Ishikawa (cell line): ENCODE results near the gene SETBP1.

Experiments used
- CEBPB ChIP-seq: IDR thresholded peaks from 2 replicates; pipeline ENCODE4 v1.6.1; 2012
- CREB1 ChIP-seq: IDR thresholded peaks from 2 replicates; pipeline ENCODE4 v1.6.1; 2012; ENCODE audit warnings: low read depth
- EGR1 ChIP-seq: IDR thresholded peaks from 2 replicates; pipeline ENCODE4 v1.6.1; 2012
- EP300 ChIP-seq: IDR thresholded peaks from 2 replicates; pipeline ENCODE4 v1.6.1; 2012; ENCODE audit warnings: borderline replicate concordance
- FOXM1 ChIP-seq: IDR thresholded peaks from 2 replicates; pipeline ENCODE4 v1.6.1; 2012; ENCODE audit warnings: low read depth, borderline replicate concordance
- MAX ChIP-seq: IDR thresholded peaks from 2 replicates; pipeline ENCODE4 v1.6.1; 2012
- NFIC ChIP-seq: IDR thresholded peaks from 2 replicates; pipeline ENCODE4 v1.6.1; 2012
- RAD21 ChIP-seq: IDR thresholded peaks from 2 replicates; pipeline ENCODE4 v1.6.1; 2012; ENCODE audit warnings: low read depth
- TAF1 ChIP-seq: IDR thresholded peaks from 2 replicates; pipeline ENCODE4 v1.6.1; 2012; ENCODE audit warnings: low read depth, mild to moderate bottlenecking
- TCF12 ChIP-seq: IDR thresholded peaks from 2 replicates; pipeline ENCODE4 v1.6.1; 2012; ENCODE audit warnings: low read depth
- TEAD4 ChIP-seq: IDR thresholded peaks from 2 replicates; pipeline ENCODE4 v1.6.1; 2012
- USF1 ChIP-seq: IDR thresholded peaks from 2 replicates; pipeline ENCODE4 v1.6.1; 2012
- YY1 ChIP-seq: IDR thresholded peaks from 2 replicates; pipeline ENCODE4 v1.6.1; 2012; ENCODE audit warnings: low read depth
- ZBTB7A ChIP-seq: IDR thresholded peaks from 2 replicates; pipeline ENCODE4 v1.6.1; 2012; ENCODE audit warnings: low read depth
- TF ChIP-seq, protein P1 (sequence below): IDR thresholded peaks from 2 replicates; pipeline ENCODE4 v1.6.1; 2012; ENCODE audit warnings: low read depth, mild to moderate bottlenecking

SETBP1 gene

GRCh38 chr18:45040879-45041278 lies 360.2 kb downstream of the SETBP1 start:
- TF ChIP-seq TCF12 = no peak
- TF ChIP-seq NFIC = no peak
- no peak for TF ChIP-seq FOXM1
- TF ChIP-seq ZBTB7A = no peak
- TF ChIP-seq YY1 = no peak
- TF ChIP-seq MAX = no peak
- TF ChIP-seq TAF1 = no peak
- TF ChIP-seq CREB1 = no peak
- TF ChIP-seq USF1 = no peak
- TF ChIP-seq TEAD4 = no peak
- TF ChIP-seq, protein P1, sequence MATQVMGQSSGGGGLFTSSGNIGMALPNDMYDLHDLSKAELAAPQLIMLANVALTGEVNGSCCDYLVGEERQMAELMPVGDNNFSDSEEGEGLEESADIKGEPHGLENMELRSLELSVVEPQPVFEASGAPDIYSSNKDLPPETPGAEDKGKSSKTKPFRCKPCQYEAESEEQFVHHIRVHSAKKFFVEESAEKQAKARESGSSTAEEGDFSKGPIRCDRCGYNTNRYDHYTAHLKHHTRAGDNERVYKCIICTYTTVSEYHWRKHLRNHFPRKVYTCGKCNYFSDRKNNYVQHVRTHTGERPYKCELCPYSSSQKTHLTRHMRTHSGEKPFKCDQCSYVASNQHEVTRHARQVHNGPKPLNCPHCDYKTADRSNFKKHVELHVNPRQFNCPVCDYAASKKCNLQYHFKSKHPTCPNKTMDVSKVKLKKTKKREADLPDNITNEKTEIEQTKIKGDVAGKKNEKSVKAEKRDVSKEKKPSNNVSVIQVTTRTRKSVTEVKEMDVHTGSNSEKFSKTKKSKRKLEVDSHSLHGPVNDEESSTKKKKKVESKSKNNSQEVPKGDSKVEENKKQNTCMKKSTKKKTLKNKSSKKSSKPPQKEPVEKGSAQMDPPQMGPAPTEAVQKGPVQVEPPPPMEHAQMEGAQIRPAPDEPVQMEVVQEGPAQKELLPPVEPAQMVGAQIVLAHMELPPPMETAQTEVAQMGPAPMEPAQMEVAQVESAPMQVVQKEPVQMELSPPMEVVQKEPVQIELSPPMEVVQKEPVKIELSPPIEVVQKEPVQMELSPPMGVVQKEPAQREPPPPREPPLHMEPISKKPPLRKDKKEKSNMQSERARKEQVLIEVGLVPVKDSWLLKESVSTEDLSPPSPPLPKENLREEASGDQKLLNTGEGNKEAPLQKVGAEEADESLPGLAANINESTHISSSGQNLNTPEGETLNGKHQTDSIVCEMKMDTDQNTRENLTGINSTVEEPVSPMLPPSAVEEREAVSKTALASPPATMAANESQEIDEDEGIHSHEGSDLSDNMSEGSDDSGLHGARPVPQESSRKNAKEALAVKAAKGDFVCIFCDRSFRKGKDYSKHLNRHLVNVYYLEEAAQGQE = no peak
- no peak for TF ChIP-seq EP300
- TF ChIP-seq CEBPB = no peak
- no peak for TF ChIP-seq RAD21
- TF ChIP-seq EGR1 = no peak

DNA sequence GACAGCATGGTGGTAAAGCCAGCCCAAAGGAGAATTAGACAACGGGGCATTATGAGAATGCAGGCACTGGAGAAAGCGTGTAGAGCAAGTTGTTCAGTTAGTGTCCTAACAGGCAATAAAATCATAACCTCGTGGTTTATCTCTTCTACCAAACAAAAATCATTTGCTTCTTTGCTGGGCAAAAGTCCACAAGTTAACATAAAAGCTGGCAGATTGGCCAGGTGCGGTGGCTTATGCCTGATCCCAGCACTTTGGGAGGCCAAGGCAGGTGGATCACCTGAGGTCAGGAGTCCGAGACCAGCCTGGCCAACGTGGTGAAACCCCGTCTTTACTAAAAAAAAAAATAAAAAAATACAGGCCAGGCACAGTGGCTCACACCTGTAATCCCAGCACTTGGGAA lies 364.1 kb downstream of the SETBP1 start:
- TF ChIP-seq ZBTB7A (no peak), USF1 (no peak), RAD21 (no peak), FOXM1 (no peak), EP300 (no peak), YY1 (no peak), TEAD4 (no peak), CREB1 (no peak), TCF12 (no peak), CEBPB (no peak), TAF1 (no peak), NFIC (no peak), MAX (no peak), EGR1 (no peak)
- TF ChIP-seq, protein P1 = no peak

- TF ChIP-seq ZBTB7A = no peak
These were observed 365.5 kb downstream of the SETBP1 start for GRCh38 chr18:45046228-45046627.

DNA sequence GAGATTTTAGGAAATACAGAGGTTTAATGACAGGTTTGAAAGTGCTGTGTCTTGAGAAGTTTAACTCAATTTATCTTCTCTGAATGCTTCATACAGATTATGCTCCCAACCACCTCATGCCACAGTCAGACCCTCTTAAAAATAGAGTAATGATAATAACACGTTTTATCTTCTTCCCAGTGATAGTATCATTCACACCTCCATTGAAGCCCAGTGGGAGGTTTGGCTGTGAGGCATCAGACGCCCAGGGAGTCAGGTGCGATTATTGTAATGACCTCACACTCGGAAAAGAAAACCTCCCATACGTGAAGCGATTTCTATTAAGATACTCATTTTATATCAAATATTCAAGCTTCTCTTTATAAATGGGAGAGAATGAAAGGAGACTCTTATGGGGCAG lies 366.3 kb downstream of the SETBP1 start:
- TF ChIP-seq RAD21 (no peak), CREB1 (no peak), TCF12 (no peak), MAX (no peak), TAF1 (no peak), NFIC (no peak), YY1 (no peak), FOXM1 (no peak), EP300 (no peak), EGR1 (no peak), CEBPB (no peak)
- TF ChIP-seq, protein P1 = no peak
